H1 (cell line): ENCODE results near the gene TTC31.
"Not testable (repeated sequence)": the region's sequence is repeated elsewhere in the genome, so short reads cannot be mapped to it uniquely, and the experiment has no call there.

Source experiments
- EP300 ChIP-seq, 2 experiments: IDR thresholded peaks; 1 replicate in 1 of 2; 2 replicates in 1 of 2; pipeline ENCODE4 v1.6.1; 2011 to 2012; ENCODE audit warnings: low read depth in 2 of 2, low read length in 2 of 2, mild to moderate bottlenecking in 2 of 2, borderline replicate concordance in 1 of 2, inconsistent platforms in 1 of 2, moderate library complexity in 1 of 2
- TF ChIP-seq, protein P1 (sequence below), 3 experiments: IDR thresholded peaks; 1 replicate in 2 of 3; 2 replicates in 1 of 3; pipeline versions ENCODE4 v1.5.1 to v1.6.1; 2011; ENCODE audit warnings: low read length in 3 of 3, mild to moderate bottlenecking in 3 of 3, inconsistent platforms in 2 of 3, low read depth in 1 of 3, moderate library complexity in 1 of 3; ENCODE audit not compliant: insufficient read depth in 1 of 3; ENCODE audit errors: control extremely low read depth in 1 of 3

DNA sequence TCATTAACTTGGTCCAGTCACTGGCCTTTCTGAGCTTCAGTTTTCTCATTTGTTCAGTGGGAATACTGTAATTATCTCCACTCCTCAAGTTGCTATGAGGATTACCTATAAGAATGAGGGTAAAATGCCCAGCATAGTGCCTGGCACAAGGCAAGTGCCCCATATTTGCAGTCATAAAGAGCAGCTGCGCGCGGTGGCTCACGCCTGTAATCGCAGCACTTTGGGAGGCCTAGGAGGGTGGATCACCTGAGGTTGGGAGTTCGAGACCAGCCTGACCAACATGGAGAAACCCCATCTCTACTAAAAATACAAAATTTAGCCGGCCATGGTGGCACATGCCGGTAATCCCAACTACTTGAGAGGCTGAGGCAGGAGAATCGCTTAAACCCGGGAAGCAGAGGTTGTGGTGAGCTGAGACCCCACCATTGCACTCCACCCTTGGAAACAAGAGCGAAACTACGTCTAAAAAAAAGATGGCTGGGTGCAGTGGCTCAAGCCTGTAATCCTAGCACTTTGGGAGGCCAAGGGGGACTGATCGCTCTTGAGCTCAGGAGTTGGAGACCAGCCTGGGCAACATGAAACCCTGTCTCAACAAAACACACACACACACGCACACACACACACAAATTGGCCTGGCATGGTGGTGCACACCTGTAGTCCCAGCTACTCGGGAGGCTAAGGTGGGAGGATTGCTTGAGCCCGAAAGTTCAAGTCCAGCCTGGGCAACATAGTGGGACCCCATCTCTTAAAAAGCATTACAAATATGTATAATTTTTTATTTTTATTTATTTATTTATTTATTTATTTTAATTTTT lies 40.2 kb upstream of the TTC31 start:
- not testable (repeated sequence) for TF ChIP-seq EP300 (IDR thresholded peaks at IDR 0.05; ENCODE audit: borderline replicate concordance in 1 of 2, low read depth in 2 of 2, low read length in 2 of 2)
- TF ChIP-seq, protein P1, sequence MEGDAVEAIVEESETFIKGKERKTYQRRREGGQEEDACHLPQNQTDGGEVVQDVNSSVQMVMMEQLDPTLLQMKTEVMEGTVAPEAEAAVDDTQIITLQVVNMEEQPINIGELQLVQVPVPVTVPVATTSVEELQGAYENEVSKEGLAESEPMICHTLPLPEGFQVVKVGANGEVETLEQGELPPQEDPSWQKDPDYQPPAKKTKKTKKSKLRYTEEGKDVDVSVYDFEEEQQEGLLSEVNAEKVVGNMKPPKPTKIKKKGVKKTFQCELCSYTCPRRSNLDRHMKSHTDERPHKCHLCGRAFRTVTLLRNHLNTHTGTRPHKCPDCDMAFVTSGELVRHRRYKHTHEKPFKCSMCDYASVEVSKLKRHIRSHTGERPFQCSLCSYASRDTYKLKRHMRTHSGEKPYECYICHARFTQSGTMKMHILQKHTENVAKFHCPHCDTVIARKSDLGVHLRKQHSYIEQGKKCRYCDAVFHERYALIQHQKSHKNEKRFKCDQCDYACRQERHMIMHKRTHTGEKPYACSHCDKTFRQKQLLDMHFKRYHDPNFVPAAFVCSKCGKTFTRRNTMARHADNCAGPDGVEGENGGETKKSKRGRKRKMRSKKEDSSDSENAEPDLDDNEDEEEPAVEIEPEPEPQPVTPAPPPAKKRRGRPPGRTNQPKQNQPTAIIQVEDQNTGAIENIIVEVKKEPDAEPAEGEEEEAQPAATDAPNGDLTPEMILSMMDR (IDR thresholded peaks at IDR 0.05; ENCODE audit: control extremely low read depth in 1 of 3, insufficient read depth in 1 of 3, low read depth in 1 of 3, low read length in 3 of 3) = not testable (repeated sequence)
